HL-60 (cell line): ENCODE data around the gene CNTNAP2.

Experiments used
- POLR2AphosphoS5 ChIP-seq: IDR thresholded peaks from 2 replicates; pipeline ENCODE4 v1.6.1; 2012; ENCODE audit warnings: low read depth
- TF ChIP-seq, protein P1 (sequence below): IDR thresholded peaks from one replicate; pipeline ENCODE4 v1.5.1; 2011; ENCODE audit warnings: low read length, control low read depth, inconsistent platforms; ENCODE audit not compliant: insufficient read depth
- TF ChIP-seq, protein P2 (sequence below): IDR thresholded peaks from 2 replicates; pipeline ENCODE4 v1.6.1; 2012; ENCODE audit warnings: low read depth; ENCODE audit not compliant: insufficient replicate concordance

DNA sequence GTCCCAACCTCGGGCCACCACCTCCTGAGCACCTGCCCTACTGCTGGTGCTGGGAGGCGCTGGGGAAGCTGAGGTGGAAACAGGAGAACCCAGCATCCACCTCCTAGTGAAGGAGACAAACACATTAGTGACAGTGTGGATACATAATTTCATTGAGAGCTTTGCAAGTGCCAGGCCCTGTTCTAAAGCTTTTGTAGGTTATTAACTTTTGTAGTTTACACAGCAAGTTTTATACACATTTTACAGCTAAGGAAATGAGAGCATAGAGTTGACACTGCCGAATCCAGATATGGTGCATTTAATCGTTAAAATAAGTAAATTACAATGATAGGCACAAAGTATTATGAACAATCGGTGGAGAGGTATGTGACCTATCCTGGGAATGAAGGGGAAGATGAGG is 2007.9 kb downstream of the CNTNAP2 start:
- TF ChIP-seq, protein P1, sequence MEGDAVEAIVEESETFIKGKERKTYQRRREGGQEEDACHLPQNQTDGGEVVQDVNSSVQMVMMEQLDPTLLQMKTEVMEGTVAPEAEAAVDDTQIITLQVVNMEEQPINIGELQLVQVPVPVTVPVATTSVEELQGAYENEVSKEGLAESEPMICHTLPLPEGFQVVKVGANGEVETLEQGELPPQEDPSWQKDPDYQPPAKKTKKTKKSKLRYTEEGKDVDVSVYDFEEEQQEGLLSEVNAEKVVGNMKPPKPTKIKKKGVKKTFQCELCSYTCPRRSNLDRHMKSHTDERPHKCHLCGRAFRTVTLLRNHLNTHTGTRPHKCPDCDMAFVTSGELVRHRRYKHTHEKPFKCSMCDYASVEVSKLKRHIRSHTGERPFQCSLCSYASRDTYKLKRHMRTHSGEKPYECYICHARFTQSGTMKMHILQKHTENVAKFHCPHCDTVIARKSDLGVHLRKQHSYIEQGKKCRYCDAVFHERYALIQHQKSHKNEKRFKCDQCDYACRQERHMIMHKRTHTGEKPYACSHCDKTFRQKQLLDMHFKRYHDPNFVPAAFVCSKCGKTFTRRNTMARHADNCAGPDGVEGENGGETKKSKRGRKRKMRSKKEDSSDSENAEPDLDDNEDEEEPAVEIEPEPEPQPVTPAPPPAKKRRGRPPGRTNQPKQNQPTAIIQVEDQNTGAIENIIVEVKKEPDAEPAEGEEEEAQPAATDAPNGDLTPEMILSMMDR = no peak
- TF ChIP-seq POLR2AphosphoS5 = no peak
- TF ChIP-seq, protein P2, sequence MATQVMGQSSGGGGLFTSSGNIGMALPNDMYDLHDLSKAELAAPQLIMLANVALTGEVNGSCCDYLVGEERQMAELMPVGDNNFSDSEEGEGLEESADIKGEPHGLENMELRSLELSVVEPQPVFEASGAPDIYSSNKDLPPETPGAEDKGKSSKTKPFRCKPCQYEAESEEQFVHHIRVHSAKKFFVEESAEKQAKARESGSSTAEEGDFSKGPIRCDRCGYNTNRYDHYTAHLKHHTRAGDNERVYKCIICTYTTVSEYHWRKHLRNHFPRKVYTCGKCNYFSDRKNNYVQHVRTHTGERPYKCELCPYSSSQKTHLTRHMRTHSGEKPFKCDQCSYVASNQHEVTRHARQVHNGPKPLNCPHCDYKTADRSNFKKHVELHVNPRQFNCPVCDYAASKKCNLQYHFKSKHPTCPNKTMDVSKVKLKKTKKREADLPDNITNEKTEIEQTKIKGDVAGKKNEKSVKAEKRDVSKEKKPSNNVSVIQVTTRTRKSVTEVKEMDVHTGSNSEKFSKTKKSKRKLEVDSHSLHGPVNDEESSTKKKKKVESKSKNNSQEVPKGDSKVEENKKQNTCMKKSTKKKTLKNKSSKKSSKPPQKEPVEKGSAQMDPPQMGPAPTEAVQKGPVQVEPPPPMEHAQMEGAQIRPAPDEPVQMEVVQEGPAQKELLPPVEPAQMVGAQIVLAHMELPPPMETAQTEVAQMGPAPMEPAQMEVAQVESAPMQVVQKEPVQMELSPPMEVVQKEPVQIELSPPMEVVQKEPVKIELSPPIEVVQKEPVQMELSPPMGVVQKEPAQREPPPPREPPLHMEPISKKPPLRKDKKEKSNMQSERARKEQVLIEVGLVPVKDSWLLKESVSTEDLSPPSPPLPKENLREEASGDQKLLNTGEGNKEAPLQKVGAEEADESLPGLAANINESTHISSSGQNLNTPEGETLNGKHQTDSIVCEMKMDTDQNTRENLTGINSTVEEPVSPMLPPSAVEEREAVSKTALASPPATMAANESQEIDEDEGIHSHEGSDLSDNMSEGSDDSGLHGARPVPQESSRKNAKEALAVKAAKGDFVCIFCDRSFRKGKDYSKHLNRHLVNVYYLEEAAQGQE = no peak
